Measurements from ENCODE around the gene ARID5B. TPM values are rescaled to one million over a fixed set of nuclear protein-coding genes. Genes with fewer than 3 reads are reported as not detected.
A peak's percentile ranks its signal among the peaks of the same experiment; 100 is the strongest.

Gene ARID5B
- total RNA-seq, 1 donor from 2014 or later: 76.8 TPM

DNA sequence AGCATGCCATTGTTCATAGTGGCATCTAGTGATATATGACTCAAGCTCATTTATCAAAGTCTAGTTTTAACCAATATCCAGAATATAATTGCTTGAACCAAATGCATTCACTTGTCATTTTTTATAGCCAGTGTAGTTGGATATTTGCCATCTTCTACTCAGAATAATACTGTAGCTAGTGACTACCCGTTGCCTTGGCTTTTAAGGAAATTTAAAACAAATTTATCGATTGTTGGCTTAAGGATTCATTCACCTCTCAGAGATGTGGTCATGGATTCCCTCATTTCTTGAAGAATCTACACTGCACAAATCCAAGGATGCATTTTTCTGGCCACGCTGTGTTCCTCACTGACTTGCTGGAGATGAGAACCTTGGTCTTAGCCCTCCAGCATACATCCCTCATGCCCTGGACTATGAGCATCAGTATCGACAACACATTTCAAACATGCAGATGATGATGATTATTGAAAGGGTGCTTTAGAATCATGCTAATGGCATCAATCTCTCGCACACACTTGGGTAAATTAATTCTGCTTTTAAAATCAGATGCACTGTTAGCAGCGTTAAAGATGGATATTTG, 8.8 kb downstream of the ARID5B start:
- intact Hi-C loops (cut with micrococcal nuclease): no loop called here
- H3K9me3 Mint-ChIP-seq: no peaks in the 10 kb centered on the region
- peaks cover 67% of the 10 kb centered on the region for H3K4me1 Mint-ChIP-seq
- TF ChIP-seq, protein P1, sequence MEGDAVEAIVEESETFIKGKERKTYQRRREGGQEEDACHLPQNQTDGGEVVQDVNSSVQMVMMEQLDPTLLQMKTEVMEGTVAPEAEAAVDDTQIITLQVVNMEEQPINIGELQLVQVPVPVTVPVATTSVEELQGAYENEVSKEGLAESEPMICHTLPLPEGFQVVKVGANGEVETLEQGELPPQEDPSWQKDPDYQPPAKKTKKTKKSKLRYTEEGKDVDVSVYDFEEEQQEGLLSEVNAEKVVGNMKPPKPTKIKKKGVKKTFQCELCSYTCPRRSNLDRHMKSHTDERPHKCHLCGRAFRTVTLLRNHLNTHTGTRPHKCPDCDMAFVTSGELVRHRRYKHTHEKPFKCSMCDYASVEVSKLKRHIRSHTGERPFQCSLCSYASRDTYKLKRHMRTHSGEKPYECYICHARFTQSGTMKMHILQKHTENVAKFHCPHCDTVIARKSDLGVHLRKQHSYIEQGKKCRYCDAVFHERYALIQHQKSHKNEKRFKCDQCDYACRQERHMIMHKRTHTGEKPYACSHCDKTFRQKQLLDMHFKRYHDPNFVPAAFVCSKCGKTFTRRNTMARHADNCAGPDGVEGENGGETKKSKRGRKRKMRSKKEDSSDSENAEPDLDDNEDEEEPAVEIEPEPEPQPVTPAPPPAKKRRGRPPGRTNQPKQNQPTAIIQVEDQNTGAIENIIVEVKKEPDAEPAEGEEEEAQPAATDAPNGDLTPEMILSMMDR (IDR thresholded peaks at IDR 0.05): no peak
- no peak overlapping the region for H3K4me3 Mint-ChIP-seq
- no peak for ATAC-seq (ENCODE audit: low read depth)
- DNase-seq: no peak
- peaks cover 63% of the 10 kb centered on the region for H3K36me3 Mint-ChIP-seq (ENCODE audit: low read depth)
- POLR2A ChIA-PET: interaction anchor here (0.5 to 1.5 kb wide), 2 partner anchors 29 to 140 kb away, joined by 4 to 8 read pairs; no protein-coding TSS in a partner anchor
- H3K27me3 Mint-ChIP-seq: no peaks in the 10 kb centered on the region
- H3K27ac Mint-ChIP-seq: peak overlapping the region; percentile 53
- CTCF ChIA-PET: no interaction called here

DNA sequence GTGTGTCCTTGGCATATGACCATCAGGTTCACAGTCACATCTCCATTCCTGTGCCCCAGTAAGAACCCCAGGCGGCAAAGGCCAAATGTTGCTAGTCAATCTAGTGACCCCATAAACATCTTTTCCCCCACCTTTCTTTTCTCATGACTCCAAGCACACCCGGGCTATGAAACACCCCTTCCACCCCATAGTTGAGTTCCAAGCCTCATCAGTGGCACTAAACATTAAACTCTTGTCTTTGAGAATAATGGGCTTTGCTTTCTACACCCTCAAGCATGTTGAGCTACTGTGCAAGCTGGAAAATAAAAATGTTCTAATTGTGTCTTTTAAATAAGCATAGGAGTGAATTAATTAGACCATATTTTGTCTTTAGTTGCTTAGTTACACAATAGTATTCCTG, 9.4 kb downstream of the ARID5B start:
- no peak overlapping the region for H3K4me3 Mint-ChIP-seq
- peaks cover 65% of the 10 kb centered on the region for H3K36me3 Mint-ChIP-seq (ENCODE audit: low read depth)
- DNase-seq (no peak), ATAC-seq (ENCODE audit: low read depth) (no peak)
- intact Hi-C loops (cut with micrococcal nuclease): no loop called here
- ChIA-PET CTCF (no interaction called here), POLR2A (interaction anchor here (0.5 kb wide), 1 partner anchor 28 kb away, joined by 4 read pairs; no protein-coding TSS in a partner anchor)
- peaks cover 62% of the 10 kb centered on the region for H3K4me1 Mint-ChIP-seq
- TF ChIP-seq, protein P1 (IDR thresholded peaks at IDR 0.05): no peak
- H3K9me3 Mint-ChIP-seq: no peaks in the 10 kb centered on the region
- H3K27me3 Mint-ChIP-seq: no peaks in the 10 kb centered on the region
- H3K27ac Mint-ChIP-seq: peak overlapping the region; percentile 53

DNA sequence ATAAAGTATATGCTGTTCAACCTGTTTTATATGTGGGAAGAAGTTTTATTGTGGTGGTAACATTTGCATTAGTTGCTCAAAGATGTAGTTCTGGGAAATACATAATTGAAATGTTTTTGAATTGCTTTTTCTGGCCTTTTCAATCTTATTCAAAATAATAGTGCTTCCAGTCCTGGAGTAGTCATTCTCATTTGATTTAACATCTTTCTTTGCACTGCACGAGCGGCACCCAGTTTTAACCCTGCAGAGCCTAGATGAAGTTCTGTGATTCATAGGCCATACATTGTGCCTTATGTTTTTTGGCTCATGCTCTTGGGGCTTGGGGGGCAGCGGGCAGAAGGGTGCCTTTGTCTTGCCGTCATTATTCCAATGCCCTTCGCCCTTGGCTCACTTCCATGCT, 9.9 kb downstream of the ARID5B start:
- no peaks in the 10 kb centered on the region for H3K27me3 Mint-ChIP-seq
- ChIA-PET POLR2A (no interaction called here), CTCF (no interaction called here)
- intact Hi-C loops (cut with micrococcal nuclease): no loop called here
- DNase-seq (no peak), ATAC-seq (ENCODE audit: low read depth) (no peak)
- H3K4me1 Mint-ChIP-seq: peaks cover 59% of the 10 kb centered on the region
- H3K36me3 Mint-ChIP-seq (ENCODE audit: low read depth): peaks cover 67% of the 10 kb centered on the region
- TF ChIP-seq, protein P1 (IDR thresholded peaks at IDR 0.05): no peak
- H3K9me3 Mint-ChIP-seq: no peaks in the 10 kb centered on the region
- peak overlapping the region; percentile 10 for H3K27ac Mint-ChIP-seq
- H3K4me3 Mint-ChIP-seq: no peak overlapping the region

DNA sequence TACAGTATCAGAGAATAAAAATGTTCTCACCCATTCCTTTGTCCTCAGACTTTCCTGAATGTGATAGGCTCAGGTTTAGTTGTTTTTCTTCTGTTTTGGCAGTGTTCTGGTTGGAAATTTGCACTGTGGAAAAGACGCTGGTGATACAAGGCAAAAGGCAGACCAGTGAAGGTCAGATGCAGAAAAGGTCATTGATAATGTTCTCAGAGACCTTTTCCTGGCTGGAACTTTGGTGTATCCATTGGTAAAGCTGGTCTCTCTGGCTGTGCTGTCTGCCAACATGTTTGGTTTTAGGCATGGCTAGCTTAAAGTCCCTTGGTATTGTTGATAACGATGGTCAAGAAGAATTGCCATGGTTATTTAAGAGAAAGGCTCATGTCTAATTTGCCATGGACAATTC, 11.5 kb downstream of the ARID5B start:
- TF ChIP-seq, protein P1 (IDR thresholded peaks at IDR 0.05): no peak
- Mint-ChIP-seq H3K27me3 (no peaks in the 10 kb centered on the region), H3K27ac (no peak overlapping the region), H3K4me3 (no peak overlapping the region), H3K9me3 (peaks cover 8% of the 10 kb centered on the region), H3K36me3 (ENCODE audit: low read depth) (peaks cover 76% of the 10 kb centered on the region), H3K4me1 (peaks cover 59% of the 10 kb centered on the region)
- POLR2A ChIA-PET: interaction anchor here (1.2 to 1.3 kb wide), 2 partner anchors 21 to 51 kb away, joined by 3 to 4 read pairs; no protein-coding TSS in a partner anchor
- intact Hi-C loops (cut with micrococcal nuclease): loop anchor here (2.0 kb wide), 1 partner anchor 14 kb away; no protein-coding TSS in a partner anchor
- CTCF ChIA-PET: no interaction called here
- ATAC-seq (ENCODE audit: low read depth): no peak
- DNase-seq: no peak

DNA sequence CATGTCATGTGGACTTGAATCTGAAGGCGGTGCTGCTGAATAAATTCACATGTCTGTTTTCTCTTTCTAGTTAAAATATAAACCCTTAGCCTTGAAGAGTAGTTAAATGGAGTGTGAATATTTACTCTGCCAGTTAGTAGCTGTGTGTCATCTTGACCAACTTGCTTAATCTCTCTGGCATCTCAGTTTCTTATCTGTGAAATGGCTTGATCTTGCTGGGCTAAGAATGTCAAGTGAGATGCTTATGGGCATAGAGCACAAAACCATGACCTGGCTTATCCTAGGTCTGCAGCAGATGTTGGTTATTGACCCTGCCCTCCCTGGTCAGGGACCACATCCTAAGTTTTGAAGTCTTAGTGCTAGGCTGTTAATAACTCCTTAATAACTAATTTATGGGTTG, 16.6 kb downstream of the ARID5B start:
- Mint-ChIP-seq H3K36me3 (ENCODE audit: low read depth) (peaks cover 79% of the 10 kb centered on the region), H3K27me3 (no peaks in the 10 kb centered on the region), H3K27ac (peak overlapping the region; percentile 53), H3K9me3 (peaks cover 13% of the 10 kb centered on the region), H3K4me1 (peaks cover 66% of the 10 kb centered on the region), H3K4me3 (no peak overlapping the region)
- ATAC-seq (ENCODE audit: low read depth) (no peak), DNase-seq (no peak)
- TF ChIP-seq, protein P1 (IDR thresholded peaks at IDR 0.05): no peak
- CTCF ChIA-PET: interaction anchor here (1.0 kb wide), 1 partner anchor 16 kb away, joined by 3 read pairs; no protein-coding TSS in a partner anchor
- POLR2A ChIA-PET: interaction anchor here (1.2 kb wide), 1 partner anchor 130 kb away, joined by 8 read pairs; no protein-coding TSS in a partner anchor
- intact Hi-C loops (cut with micrococcal nuclease): no loop called here

Data from activated B cell treated with CpG ODN at 0.5 μM for 24 hours (primary cell).